HEK293T (cell line): ENCODE data around the gene FMNL1.
A peak's percentile ranks its signal among the peaks of the same experiment; 100 is the strongest.
"Not testable (repeated sequence)": the region's sequence is repeated elsewhere in the genome, so short reads cannot be mapped to it uniquely, and the experiment has no call there.

Experiments used
- CTCF ChIA-PET: fragments of 350-600 bp; formaldehyde crosslinking; extraction: SDS; loops from one replicate; lab custom pipeline; 2021; ENCODE audit warnings: antibody characterized with exemption, inconsistent platforms; lab: Yijun Ruan, JAX
- POLR2A ChIA-PET: fragments of 350-600 bp; formaldehyde crosslinking; extraction: SDS; loops from one replicate; lab custom pipeline; 2020; ENCODE audit warnings: antibody characterized with exemption, inconsistent platforms; lab: Yijun Ruan, JAX
- DNase-seq: peaks from one replicate; pipeline ENCODE4 v3.0.0; 2012; ENCODE audit warnings: mixed read lengths; ENCODE audit errors: extremely low spot score
- ARNT ChIP-seq: fragments of 450-650 bp; IDR thresholded peaks from 2 replicates; pipeline ENCODE4 v1.6.1; 2017; ENCODE audit warnings: mild to moderate bottlenecking
- BHLHE40 ChIP-seq: fragments of 450-650 bp; IDR thresholded peaks from 2 replicates; pipeline ENCODE4 v1.6.1; 2016; ENCODE audit warnings: mild to moderate bottlenecking, moderate library complexity, borderline replicate concordance
- CTBP1 ChIP-seq: fragments of 450-650 bp; IDR thresholded peaks from 2 replicates; pipeline ENCODE4 v1.6.1; 2016; ENCODE audit warnings: borderline replicate concordance
- ELF4 ChIP-seq: fragments of 450-650 bp; IDR thresholded peaks from 2 replicates; pipeline ENCODE4 v1.6.1; 2017; ENCODE audit warnings: antibody characterized with exemption
- FOXA1 ChIP-seq: fragments of 450-650 bp; IDR thresholded peaks from 2 replicates; pipeline ENCODE4 v1.6.1; 2016; ENCODE audit warnings: mild to moderate bottlenecking
- FOXK2 ChIP-seq: fragments of 450-650 bp; IDR thresholded peaks from 2 replicates; pipeline ENCODE4 v1.6.1; 2016; ENCODE audit warnings: mild to moderate bottlenecking
- FOXM1 ChIP-seq: fragments of 450-650 bp; IDR thresholded peaks from 2 replicates; pipeline ENCODE4 v1.6.1; 2017; ENCODE audit warnings: mild to moderate bottlenecking, borderline replicate concordance
- HDGF ChIP-seq: fragments of 450-650 bp; IDR thresholded peaks from 2 replicates; pipeline ENCODE4 v1.6.1; 2017; ENCODE audit warnings: antibody characterized with exemption, borderline replicate concordance
- L3MBTL2 ChIP-seq: fragments of 450-650 bp; conservative IDR thresholded peaks from 2 replicates; pipeline ENCODE4 v1.6.1; 2016; ENCODE audit warnings: mild to moderate bottlenecking
- LEF1 ChIP-seq: fragments of 450-650 bp; IDR thresholded peaks from 2 replicates; pipeline ENCODE4 v1.6.1; 2017; ENCODE audit warnings: mild to moderate bottlenecking, borderline replicate concordance
- NFRKB ChIP-seq: fragments of 450-650 bp; IDR thresholded peaks from 2 replicates; pipeline ENCODE4 v1.6.1; 2016; ENCODE audit warnings: mild to moderate bottlenecking, moderate library complexity
- PKNOX1 ChIP-seq: fragments of 450-650 bp; IDR thresholded peaks from 2 replicates; pipeline ENCODE4 v1.6.1; 2016
- SP1 ChIP-seq: fragments of 450-650 bp; IDR thresholded peaks from 2 replicates; pipeline ENCODE4 v1.6.1; 2017
- SUZ12 ChIP-seq: fragments of 450-650 bp; IDR thresholded peaks from 2 replicates; pipeline ENCODE4 v1.6.1; 2016; ENCODE audit warnings: mild to moderate bottlenecking
- TARDBP ChIP-seq: fragments of 450-650 bp; IDR thresholded peaks from 2 replicates; pipeline ENCODE4 v1.6.1; 2016
- ZNF384 ChIP-seq: fragments of 450-650 bp; IDR thresholded peaks from 2 replicates; pipeline ENCODE4 v1.6.1; 2016

FMNL1 gene

GRCh38 chr17:45197555-45198334 lies 23.9 kb upstream of the FMNL1 start:
- ChIA-PET POLR2A (interaction anchor here (0.7 to 6.8 kb wide), 12 partner anchors 8 to 73 kb away, joined by 3 to 117 read pairs (median 4); partner anchors contain the start of genes ACBD4, HEXIM1 and HEXIM2), CTCF (interaction anchor here (0.5 to 5.8 kb wide), 29 partner anchors 9 to 734 kb away, joined by 3 to 85 read pairs (median 4); partner anchors contain the start of genes ACBD4 and HEXIM1)

DNA sequence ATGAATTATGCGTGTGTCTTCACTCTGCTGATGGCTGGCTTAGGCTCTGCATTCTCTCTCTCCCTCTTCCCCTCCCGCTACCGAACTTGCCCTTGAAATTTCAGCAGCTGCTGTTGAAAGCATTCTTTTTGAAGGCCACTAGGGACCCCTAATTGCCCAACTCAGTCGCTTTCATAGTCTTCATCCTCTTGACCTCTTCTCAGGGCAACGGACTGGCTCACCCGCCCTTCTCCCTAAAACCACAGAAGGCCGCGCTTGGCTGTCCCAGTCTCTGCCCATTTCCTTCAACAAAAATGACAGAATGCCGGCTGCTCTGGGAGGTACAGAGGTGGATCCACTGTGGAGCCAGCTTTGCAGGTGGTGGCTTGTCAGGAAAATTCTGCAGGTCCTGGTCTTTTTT lies 21.0 kb upstream of the FMNL1 start:
- CTCF ChIA-PET, result interaction anchor here (0.6 to 5.8 kb wide), 5 partner anchors 12 to 65 kb away, joined by 3 to 85 read pairs (median 10); partner anchors contain the start of genes ACBD4 and HEXIM1
- POLR2A ChIA-PET, result interaction anchor here (2.0 to 6.8 kb wide), 2 partner anchors 40 to 50 kb away, joined by 12 to 117 read pairs; partner anchors contain the start of genes HEXIM1 and HEXIM2
- TF ChIP-seq FOXA1, result no peak
- no peak for TF ChIP-seq CTBP1
- no peak for TF ChIP-seq ZNF384
- no peak for TF ChIP-seq L3MBTL2
- no peak for TF ChIP-seq PKNOX1
- TF ChIP-seq FOXM1, result no peak
- no peak for TF ChIP-seq SUZ12
- no peak for TF ChIP-seq ARNT
- no peak for TF ChIP-seq TARDBP
- TF ChIP-seq BHLHE40, result no peak
- no peak for TF ChIP-seq LEF1
- TF ChIP-seq HDGF, result no peak
- no peak for TF ChIP-seq SP1
- no peak for TF ChIP-seq NFRKB
- no peak for TF ChIP-seq FOXK2
- TF ChIP-seq ELF4, result no peak
- DNase-seq, result peak; percentile 11

More at GRCh38 chr17:45197555-45198334, 23.9 kb upstream of the FMNL1 start:
- peak; percentile 79; the same call in 1 of the 2 replicates for TF ChIP-seq HDGF
- TF ChIP-seq FOXK2, result no peak
- TF ChIP-seq ARNT, result no peak
- no peak for TF ChIP-seq NFRKB
- DNase-seq, result peak; percentile 94

DNA sequence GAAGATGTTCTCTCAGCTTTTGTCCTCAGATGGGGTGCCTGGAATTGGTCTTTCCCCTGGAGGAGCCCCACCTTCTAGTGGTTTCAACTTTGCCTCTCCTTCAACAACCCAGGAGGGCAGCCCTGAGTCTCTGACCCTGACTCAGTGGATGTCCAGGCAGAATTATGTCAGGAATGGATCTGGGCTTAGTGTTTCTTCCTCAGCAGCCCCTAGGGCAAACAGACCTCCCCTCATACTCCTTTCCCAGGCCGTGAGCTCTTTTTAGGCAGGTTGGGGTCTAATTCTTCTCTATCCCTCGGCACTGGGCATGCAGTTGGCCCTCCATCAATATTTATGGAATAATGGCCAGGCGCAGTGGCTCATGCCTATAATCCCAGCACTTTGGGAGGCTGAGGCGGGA lies 20.2 kb upstream of the FMNL1 start:
- TF ChIP-seq SUZ12 (no peak), L3MBTL2 (no peak)
- ChIA-PET POLR2A (interaction anchor here (2.0 to 6.8 kb wide), 2 partner anchors 41 to 51 kb away, joined by 12 to 117 read pairs; partner anchors contain the start of genes HEXIM1 and HEXIM2), CTCF (interaction anchor here (0.6 to 5.8 kb wide), 4 partner anchors 28 to 1956 kb away, joined by 3 to 85 read pairs (median 8); partner anchors contain the start of genes ACBD4 and HEXIM1)
- no peak for DNase-seq

DNA sequence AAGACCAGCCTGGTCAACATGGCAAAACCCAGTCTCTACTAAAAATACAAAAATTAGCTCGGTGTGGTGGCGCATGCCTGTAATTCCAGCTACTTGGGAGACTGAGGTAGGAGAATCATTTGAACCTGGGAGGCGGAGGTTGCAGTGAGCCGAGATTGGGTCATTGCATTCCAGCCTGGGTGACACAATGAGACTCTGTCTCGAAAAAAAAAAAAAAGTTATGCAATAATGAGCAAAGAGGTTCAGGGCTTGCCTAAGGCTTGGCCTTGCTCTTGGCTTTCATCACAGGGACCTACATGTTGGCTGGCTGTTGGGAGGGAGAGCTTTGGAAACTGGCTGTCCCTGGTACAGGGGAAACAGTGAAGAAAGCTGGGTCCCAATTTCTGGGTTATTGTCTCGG lies 19.8 kb upstream of the FMNL1 start:
- CTCF ChIA-PET, result interaction anchor here (1.8 to 5.8 kb wide), 2 partner anchors 52 to 67 kb away, joined by 10 to 85 read pairs; partner anchors contain the start of genes ACBD4 and HEXIM1
- DNase-seq, result not testable (repeated sequence)
- POLR2A ChIA-PET, result interaction anchor here (2.0 to 6.8 kb wide), 2 partner anchors 42 to 51 kb away, joined by 12 to 117 read pairs; partner anchors contain the start of genes HEXIM1 and HEXIM2

- TF ChIP-seq ELF4 (no peak), CTBP1 (no peak), FOXM1 (no peak), ZNF384 (no peak), ARNT (no peak), FOXK2 (no peak), L3MBTL2 (no peak), NFRKB (no peak), LEF1 (no peak), TARDBP (no peak), FOXA1 (no peak), SP1 (no peak), SUZ12 (no peak), HDGF (no peak)
- CTCF ChIA-PET, result interaction anchor here (0.7 to 3.2 kb wide), 17 partner anchors 9 to 174 kb away, joined by 3 to 25 read pairs (median 5); partner anchors contain the start of gene ACBD4
- POLR2A ChIA-PET, result interaction anchor here (0.8 to 1.2 kb wide), 5 partner anchors 9 to 84 kb away, joined by 3 to 9 read pairs (median 4); partner anchors contain the start of gene ACBD4
- peak; percentile 86 for DNase-seq
Observed at GRCh38 chr17:45218895-45219661, 2.6 kb upstream of the FMNL1 start.

DNA sequence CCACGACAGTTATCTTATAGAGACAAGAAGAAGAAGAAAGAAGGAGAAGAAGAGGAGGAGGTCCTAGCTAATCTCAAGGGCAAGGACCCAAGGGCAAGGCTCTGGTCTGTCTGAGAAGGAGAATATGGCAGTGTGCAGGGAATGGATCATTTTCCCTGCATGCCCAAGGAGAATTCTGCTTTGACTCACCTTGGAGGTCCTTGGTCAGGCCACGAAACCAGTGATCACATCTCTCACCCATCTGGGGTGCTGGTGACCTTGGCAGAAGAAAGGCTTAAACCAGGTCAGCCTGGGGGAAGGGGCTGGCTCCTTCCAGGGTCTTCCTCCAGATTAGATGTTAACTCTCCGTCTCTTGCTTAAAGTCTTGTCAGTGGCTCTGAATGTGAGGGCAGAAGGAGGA lies 1.6 kb upstream of the FMNL1 start:
- TF ChIP-seq CTBP1, result no peak
- DNase-seq, result no peak
- ChIA-PET CTCF (interaction anchor here (1.3 to 3.2 kb wide), 7 partner anchors 12 to 170 kb away, joined by 3 to 25 read pairs (median 12); partner anchors contain the start of gene ACBD4), POLR2A (interaction anchor here (0.5 to 0.9 kb wide), 3 partner anchors 8 to 13 kb away, joined by 3 to 4 read pairs (median 4); no protein-coding TSS in a partner anchor)

GRCh38 chr17:45222014-45222288 lies 266 bp downstream of the FMNL1 start:
- CTCF ChIA-PET, result interaction anchor here (0.7 to 2.2 kb wide), 3 partner anchors 10 to 86 kb away, joined by 3 to 9 read pairs (median 3); partner anchors contain the start of gene ACBD4
- POLR2A ChIA-PET, result interaction anchor here (1.3 kb wide), 1 partner anchor 26 kb away, joined by 3 read pairs; no protein-coding TSS in a partner anchor
- no peak for TF ChIP-seq FOXM1
- TF ChIP-seq PKNOX1, result no peak
- no peak for TF ChIP-seq ZNF384
- TF ChIP-seq L3MBTL2, result no peak
- no peak for TF ChIP-seq HDGF
- no peak for TF ChIP-seq ARNT
- no peak for TF ChIP-seq FOXK2
- TF ChIP-seq LEF1, result no peak
- no peak for TF ChIP-seq TARDBP
- TF ChIP-seq ELF4, result no peak
- TF ChIP-seq NFRKB, result no peak
- TF ChIP-seq SUZ12, result no peak
- no peak for TF ChIP-seq CTBP1
- TF ChIP-seq FOXA1, result no peak
- no peak for TF ChIP-seq BHLHE40
- TF ChIP-seq SP1, result no peak
- DNase-seq, result no peak
